HG02885 (cell line): Measurements from ENCODE around the gene IBA57.
"Not testable (repeated sequence)": the region's sequence is repeated elsewhere in the genome, so short reads cannot be mapped to it uniquely, and the experiment has no call there.

Experiments
- ATAC-seq: cut with Tn5 transposase; IDR thresholded peaks from one replicate; pipeline ENCODE4 v1.9.1; 2021; ENCODE audit warnings: mild to moderate bottlenecking; ENCODE audit not compliant: unreplicated experiment, poor library complexity

Gene IBA57

DNA sequence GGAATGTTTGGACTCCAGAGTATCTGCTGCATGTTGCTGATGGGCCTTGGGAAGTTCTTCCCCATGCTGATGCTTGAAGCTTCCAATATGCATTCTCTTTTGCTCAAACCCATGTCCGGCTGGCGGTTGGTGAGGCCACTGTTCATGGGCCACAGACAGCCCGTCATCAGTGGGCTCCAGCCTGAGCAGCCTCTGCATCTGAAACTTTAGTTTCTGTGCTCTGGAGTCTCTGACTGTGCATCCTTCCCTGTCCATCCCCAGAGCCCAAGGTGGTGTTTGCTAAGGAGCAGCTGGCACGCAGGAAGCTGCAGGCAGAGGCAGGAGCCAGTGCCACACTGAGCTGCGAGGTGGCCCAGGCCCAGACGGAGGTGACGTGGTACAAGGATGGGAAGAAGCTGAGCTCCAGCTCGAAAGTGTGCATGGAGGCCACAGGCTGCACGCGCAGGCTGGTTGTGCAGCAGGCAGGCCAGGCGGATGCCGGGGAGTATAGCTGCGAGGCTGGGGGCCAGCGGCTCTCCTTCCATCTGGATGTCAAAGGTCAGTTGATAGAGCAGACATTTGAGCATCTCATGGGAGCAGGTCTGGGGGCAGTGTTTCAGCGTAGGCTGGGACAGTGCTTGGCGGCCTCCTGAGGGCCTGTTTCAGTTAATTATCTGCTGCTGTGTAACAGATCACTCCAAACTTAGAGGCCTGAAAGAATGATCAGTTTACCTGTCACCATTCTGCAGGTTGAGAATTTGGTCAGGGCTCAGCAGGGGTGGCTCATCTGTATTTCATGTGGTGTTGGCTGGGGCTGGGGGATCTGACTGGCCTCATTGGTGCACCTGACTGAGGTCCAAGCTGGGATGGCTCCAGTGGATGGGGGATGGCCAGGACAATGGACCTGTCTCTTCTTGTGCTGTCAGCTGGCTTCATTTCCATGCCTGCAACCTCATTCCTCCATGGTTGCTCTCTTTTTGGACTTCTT is 58.9 kb downstream of the IBA57 start:
- ATAC-seq = no peak

DNA sequence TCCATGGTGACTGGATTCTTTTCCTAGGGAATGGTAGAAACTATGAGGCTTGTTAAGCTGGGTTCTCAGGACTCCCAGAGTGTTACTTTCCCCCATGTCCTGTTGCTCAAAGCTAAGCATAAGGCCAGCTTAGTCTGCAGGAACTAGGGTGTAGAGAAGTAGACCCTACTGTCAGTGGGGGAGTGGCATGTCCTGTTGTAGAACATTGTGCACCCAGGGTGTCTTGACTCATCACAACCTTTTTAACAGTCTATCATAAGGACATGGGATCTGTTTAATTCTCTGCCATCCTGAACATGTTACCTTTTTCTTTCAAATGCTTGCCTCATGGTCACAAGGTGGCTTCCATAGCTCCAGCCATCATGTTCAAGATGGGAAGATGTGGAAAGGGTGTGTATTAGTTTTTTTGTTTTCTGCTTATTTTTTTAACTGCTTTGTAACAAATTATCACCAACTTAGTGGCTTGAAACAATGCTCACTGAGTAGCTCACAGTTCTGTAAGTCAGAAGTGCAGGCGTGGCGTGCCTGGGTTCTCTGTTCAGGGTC is 59.6 kb downstream of the IBA57 start:
- ATAC-seq = no peak

DNA sequence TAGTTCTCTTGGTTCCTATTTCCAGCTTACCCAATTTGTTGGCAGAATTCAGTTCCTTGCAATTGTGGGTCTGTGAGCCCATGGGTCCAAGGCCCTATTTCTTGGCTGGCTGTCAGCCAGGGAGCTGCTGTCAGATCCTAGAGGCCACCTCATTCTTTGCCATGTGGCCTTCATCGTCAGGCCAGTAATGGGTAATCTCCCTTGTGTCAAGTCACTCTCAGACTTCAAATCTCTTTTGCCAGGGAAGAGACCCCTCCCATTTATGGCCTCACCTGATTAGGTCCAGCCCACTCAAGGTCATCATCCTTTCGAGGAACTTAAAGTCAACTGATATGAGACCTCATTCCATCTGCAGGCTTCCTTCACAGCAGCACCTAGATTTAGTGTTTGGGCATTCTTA is 60.1 kb downstream of the IBA57 start:
- ATAC-seq = no peak

DNA sequence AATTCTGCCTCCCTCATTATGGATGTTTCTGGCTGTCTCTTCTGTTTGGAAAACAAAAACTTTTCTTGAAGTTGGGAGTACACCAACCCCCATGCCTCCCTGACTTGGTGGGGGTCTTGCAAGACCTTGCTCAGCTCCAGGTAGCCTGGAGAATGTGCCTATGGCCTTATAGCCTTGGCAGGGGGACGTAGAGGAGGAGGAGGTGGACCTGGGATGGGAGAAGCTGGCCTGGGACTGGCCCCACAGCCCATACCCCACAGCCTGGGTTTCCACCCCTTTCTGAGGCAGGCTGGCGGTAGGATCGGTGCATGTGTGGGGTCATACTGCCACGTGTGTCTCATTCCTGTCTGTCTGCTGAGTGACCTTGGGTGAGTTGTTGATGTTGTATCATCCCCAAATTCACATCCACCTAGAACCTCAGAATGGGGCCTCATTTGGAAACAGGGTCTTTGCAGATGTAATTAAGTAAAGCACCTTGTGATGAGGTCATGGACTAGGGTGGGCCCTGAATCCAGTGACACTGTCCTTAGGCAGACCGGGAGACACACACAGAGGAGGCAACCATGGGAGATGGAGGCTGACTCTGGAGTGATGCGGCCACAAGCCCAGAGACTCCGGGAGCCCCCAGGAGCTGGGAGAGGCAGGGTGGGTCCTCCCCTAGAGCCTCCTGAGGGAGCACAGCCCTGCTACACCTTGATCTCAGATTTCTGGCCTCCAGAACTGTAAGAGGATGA is 60.7 kb downstream of the IBA57 start:
- ATAC-seq = no peak

DNA sequence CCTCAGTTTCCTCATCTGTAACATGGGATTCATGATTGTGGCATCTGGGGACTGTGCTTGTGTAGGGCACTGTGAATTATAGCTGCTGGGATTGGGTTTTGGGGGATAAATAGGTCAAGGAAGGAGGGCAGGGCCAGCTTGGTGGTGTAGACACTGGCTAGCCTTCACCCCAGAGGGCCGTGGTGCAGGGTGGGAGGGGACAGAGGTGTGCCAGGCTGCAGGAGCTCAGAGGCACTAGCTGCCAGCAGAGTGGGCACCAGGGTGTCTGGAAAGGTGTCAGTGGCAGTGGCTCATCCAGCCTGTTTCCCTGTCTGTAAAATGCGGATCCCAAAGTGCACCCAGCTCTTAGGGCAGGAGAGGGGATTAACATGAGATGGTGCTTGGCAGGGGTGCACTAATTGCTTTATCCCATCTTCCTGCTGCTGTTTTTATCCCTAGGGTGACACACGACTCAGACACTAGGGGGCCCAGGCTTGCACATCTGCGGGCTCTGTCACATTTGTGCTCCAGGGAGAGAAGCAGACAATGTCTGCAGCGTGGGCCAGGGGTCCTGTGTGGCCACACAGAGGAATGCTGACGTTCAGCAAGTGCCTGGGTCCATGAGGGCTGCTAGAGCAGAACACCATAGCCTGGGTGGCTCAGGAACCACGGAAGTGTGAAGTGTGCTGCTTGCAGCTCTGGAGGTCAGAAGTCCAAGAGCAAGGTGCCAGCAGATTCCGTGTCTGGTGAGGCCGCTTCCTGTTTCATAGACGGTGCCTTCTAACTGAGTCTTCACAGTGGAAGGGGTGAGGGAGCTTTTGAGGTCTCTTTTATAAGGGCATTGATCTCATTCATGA is 61.6 kb downstream of the IBA57 start:
- ATAC-seq = no peak

DNA sequence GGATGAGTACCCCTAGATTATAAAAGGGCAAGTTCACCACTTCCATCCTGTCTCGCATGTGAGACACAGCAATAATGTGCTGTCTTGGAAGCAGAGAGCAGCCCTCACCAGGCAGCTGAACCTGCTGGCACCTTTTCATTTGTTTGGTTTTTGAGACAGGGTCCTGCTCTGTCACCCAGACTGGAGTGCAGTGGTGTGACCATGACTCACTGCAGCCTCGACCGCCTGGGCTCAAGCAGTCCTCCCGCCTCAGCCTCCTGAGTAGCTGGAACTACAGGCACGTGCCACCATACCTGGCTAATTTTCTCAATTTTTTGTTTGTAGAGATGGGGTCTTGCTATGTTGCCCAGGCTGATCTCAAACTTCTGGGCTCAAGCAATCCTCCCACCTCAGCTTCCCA is 62.5 kb downstream of the IBA57 start:
- not testable (repeated sequence) for ATAC-seq

DNA sequence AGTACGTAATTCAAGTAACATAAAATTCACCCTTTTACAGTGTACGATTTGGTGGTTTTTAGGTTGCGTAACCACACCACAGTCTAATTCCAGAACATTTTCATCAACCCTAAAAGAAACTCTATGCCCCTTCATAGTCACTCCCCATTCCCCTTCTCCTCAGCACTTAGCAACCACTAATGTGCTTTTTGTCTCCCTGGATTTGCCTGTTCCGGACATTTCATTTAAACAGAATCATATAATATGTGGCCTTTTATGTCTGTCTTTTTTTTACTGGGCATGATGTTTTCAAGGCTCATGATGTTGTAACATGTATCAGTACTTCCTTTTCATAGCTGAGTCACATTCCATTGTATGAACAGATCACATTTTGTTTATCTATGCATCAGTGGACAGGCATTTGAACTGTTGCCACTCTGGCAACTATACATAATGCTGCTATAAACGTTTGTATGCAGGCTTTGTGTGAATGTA is 63.0 kb downstream of the IBA57 start:
- no peak for ATAC-seq

DNA sequence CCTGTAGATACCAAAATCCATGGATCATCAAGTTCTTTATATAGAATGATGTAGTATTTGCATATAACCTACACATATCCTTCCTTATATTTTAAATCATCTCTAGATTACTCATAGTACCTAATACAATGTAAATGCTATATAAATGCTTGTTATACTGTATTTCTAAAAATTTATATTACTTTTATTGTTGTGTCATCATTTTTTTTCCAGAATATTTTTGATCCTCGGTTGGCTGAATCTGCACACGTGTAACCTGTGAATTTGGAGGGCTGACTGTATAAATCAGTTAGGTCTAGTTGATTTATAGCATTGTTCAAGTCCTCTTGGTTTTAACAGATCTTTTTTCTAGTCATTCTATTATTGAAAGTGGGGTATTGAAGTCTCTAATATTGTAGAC is 65.6 kb downstream of the IBA57 start:
- ATAC-seq = no peak
